Fibroblast of skin of left quadriceps (primary cell): ENCODE data around the gene ESR2.
"Not testable (repeated sequence)": the region's sequence is repeated elsewhere in the genome, so short reads cannot be mapped to it uniquely, and the experiment has no call there.

Experiments
- DNase-seq, 2 experiments: peaks; one replicate each; pipeline ENCODE4 v3.0.0-alpha.2; 2013; ENCODE audit warnings: low read depth in 2 of 2

The ESR2 gene

GRCh38 chr14:64147126-64147790, 146.9 kb downstream of the ESR2 start:
- DNase-seq: no peak

DNA sequence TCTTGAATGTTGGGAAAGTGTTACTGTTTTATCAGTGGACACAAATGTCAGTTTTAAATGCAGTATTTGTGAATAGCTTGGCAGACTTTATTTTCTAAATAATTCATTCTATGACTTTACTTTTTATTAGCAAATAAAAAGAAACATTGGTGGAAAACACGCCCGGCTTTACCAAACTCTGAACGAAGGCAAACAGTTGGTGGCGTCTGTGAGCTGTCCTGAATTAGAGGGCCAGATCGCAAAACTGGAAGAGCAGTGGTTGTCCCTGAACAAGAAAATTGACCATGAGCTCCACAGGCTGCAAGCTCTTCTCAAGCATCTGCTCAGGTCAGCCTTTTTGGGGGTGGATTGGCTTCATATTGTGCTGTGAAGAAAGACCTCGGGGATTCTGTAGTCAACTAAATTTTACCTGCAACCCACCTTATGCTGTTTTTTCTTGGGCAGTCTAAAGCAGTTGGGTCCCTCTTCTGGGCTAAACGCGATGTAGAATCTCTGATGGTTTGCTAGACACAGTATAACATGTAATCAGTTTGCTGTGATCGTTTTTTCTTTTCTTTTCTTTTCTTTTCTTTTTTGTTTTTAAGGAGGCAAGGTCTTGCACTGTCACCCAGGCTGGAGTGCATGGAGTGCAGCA, 156.4 kb downstream of the ESR2 start:
- DNase-seq: no peak

DNA sequence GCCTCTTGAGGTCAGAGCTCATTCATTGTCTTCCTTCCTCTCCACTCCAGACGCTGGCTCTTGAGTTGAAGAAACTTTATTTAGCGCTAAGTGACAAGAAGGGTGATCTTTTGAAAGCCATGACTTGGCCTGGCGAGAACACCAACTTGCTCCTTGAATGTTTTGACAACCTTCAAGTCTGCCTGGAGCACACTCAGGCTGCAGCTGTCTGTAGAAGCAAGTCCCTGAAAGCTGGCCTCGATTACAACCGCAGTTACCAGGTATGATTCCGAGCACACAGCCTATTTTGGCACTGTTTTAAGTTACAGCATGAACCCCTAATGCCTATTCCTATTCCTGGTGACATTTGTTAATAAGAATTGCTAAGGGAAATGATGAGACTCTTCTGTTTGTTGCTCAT, 167.6 kb downstream of the ESR2 start:
- no peak for DNase-seq

DNA sequence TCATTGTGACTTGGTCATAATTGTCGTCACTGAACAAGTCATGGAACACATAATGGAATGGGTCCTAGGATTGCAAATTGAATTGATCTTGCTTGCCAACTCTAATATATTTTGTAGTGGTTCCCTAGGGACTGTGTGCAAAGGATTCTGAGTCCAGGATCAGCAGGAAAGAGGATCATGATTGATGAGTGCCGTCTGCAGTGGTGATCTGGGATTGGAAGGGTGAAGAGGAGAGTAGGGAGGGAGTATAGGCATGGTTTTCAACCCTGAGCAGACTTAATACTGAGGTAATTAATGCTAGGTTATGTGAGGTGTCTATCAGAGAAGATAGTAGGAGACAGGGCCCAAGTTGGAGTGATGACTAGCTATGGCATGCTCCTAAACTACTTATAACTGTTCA, 168.9 kb downstream of the ESR2 start:
- DNase-seq: no peak

GRCh38 chr14:64123241-64123822, 170.8 kb downstream of the ESR2 start:
- no peak for DNase-seq

- DNase-seq: no peak
These were observed 174.2 kb downstream of the ESR2 start for GRCh38 chr14:64119980-64120379.

DNA sequence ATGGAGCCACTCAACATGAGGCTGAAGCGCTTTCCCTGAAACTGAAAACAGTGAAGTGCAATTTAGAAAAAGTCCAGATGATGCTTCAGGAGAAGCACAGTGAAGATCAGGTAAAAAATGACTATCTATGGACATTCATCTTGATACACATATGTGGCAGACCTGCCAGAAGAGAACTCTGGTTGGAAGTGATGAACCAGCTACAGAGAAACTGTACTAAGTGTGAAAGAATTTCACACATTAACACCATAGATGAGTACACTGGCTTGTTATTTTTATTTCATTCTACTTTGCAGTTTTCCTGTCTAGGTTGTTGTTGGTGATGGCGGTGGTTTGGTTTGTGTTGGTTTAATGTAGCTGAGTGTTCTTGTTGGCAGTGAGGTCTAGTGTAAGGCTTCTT, 174.7 kb downstream of the ESR2 start:
- DNase-seq: no peak

DNA sequence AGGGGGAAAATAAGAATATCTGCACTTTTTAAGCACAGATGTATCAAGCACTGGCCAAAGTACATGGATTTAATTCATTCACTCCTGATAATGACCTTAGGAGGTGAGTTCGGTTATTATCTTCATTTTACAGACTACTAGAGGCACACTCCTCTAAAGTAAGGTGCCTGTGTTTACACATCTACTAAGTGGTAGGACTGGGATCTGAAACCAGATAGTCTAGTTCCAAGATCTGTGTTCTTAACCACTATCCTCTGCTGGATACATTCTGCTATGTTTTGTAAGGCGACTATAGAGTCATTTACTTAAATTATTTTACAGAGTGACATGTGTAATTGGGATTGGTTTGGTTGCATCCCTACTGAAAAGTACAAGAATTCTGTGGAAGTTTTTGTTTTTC, 175.3 kb downstream of the ESR2 start:
- no peak for DNase-seq

- DNase-seq: not testable (repeated sequence)
These were observed 175.8 kb downstream of the ESR2 start for GRCh38 chr14:64118403-64118742.

DNA sequence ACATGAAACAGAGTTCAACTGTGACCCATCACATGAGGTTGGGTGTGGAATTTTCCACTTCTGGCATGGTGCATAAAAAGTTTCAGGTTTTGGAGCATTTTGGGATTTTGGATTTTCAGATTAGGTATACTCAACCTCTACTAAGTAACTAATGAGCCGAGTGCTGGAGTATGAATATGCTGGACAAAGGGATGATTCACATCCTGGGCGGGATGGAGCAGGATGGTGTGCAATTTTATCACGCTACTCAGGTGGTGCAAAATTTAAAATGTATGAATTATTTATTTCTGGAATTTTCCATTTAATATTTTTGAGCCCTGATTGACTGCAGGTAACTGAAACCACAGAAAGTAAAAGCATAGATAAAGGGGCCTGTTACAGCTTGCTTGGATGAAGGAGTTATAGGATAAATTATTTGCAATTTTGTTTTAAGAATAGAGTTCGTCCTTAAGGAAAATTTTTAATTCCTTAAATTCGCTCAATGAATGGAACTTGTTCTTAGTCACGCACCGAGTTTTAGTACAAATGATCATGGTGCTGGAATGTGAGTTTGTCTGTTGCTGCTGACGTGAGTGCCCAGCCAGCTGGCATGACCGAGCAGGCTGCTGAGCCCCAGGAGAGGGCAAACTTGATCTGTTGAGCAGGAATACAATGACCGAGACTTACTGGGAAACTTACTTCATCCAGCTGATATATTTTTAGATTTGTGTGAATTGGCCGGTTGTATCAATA, 176.3 kb downstream of the ESR2 start:
- DNase-seq: no peak

- DNase-seq: no peak
These were observed 178.8 kb downstream of the ESR2 start for GRCh38 chr14:64115401-64115800.

DNA sequence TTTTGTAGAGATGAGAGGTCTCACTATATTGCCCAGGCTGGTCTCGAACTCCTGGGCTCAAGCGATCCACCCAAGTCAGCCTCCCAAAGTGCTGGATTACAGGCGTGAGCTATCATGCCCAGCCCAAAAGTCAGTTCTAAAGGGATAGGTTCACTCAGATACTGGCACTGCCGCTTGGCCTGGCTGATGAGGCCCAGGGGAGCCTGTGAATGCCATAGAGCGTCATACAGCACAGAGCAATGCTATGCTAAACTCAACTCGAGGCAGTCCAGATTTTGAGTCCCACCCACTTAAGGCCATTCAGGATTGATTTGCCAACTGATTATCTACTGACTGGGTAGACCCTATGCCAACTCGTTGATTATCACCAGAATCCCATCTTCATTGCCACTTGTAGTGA, 179.4 kb downstream of the ESR2 start:
- DNase-seq: no peak

- no peak for DNase-seq
These were observed 180.0 kb downstream of the ESR2 start for GRCh38 chr14:64114166-64114565.

- DNase-seq: no peak
These were observed 181.1 kb downstream of the ESR2 start for GRCh38 chr14:64112867-64113678.

GRCh38 chr14:64110802-64111201, 183.4 kb downstream of the ESR2 start:
- no peak for DNase-seq

DNA sequence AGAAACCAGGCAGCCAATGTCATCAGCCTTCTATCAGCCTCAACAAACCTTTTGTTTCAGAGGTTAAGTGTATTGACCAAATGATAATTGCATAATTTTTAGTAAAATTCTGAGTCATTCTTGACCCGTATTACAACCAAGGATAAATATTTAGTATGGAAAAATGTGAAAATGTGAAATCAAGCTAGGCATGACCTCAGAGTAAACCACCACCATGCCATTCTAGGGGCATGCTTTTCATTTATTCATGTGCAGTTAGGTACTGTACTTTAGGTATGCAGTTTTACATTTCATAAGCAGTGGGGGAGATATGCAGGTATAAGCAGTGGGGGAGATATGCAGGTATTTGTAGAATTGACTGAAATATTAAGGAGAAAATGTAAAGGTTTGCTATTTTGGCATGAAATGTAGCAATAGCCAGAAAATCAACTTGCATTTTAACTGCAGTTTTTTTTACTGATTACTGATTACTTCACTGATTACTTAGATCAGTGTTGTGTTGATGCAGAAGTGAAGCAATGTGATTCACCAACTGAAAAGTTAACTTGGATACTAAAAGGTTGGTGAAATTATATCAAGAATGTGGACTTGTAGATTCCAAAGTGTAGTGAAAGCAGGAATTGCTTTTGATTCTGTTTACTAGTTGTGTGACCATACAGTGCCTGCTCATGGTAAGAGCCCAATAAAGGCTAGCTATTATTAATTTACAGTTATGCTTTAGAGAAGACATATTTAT, 184.2 kb downstream of the ESR2 start:
- no peak for DNase-seq

- DNase-seq: no peak
These were observed 186.7 kb downstream of the ESR2 start for GRCh38 chr14:64107438-64107837.

DNA sequence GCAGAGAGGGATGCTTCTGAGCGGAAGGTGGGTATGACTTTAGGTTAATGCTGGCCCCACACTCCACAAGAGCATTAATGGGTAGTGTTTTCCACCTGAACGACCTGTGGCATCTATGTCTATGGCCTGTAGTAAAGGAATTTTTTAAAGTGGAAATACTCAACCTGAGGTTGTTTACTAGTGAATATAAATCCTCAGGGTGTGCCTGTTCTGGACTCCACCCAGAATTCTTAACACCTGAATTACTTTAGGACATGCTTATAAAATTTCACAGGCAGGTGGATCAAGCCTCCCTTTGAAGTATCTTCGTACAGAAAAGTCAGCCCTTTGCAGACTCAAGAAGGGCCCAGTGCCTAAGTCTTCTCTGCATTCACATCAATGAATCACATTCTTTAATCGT, 196.1 kb downstream of the ESR2 start:
- DNase-seq: no peak

DNA sequence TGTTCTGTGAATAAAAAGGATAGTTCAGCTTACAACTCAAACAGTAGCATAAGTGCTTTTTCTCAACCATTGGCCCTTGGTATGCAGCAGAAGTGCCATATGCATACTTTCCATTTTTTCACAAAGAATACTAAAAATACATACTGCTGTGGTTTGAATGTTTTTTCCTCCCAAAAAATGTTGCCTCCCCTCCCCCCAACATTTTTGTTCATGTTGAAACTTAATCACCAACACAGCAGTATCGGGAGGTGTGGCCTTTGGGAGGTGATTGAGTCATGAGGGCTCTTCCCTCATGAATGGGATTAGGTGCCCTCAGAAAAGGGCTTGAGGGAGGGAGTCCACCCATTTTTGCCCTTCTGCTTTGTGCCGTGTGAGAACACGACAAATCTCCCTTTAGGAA, 198.6 kb downstream of the ESR2 start:
- peak; percentile 73 to 74 for DNase-seq

DNA sequence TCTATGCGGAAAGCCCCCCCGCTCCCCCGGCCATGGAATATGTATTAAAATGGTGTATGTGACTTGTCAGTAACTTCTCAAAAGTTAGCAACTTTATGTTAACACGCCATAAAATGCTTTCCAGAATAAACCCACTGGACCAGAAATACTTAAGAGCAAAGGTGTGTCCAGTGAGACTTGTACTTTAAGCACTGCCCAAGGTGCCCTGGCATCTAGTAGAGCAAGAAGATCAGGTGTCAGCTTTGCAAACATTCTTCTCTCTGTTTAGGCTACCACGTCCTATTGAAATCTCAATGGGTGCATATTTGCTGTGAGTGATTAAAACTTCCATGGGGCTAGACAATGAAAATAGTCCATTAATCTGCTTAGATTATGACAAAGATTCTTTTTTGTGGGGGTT, 201.2 kb downstream of the ESR2 start:
- DNase-seq: no peak

GRCh38 chr14:64092338-64092737, 201.8 kb downstream of the ESR2 start:
- DNase-seq: no peak
